Measurements from ENCODE around the gene CENATAC.

Gene CENATAC

DNA sequence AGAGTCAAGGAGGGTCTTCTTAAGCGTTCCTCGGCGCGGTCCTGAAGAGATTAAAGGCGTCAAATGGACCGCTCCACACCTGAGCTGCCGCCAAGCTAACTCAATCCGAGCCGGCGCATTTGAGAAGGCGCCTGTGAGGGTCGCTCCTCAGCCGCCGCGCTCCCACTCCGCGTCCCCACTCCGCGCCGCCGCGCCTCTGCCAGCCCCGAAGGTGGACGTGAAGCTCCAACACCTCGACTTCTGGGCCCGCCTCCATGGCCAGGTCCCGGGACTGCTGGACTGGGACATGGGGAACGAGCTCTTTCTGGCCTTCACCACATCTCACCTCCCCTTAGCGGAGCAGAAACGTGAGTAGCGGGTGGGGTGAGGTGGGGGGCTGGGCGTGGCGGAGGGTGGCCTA is 26.3 kb upstream of the CENATAC start, which contains the start of gene FOXR1:
FOXR1 (plus strand) TSS at position 116 of the 400 bp plus-strand sequence; CDS start at position 287, 171 bp downstream.
- ATAC-seq (ENCODE audit: low read depth), result no peak

DNA sequence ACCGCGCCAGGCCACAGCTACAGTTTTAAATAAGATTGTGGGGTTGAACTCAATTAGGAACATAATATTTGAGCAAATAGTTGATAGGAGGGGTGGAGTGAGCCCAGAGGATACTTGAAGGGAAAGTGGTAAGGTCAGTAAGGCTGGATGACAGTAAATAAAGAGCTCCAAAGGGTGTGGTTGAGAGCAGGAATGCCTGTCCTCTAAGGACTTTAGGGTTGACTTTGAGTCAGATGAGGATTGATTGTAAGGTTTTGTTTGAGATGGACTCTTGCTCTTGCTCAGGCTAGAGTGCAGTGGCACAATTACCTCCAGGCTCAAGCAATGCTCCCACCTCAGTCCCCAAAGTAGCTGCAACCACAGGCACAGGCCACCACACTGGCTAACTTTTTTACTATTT is 24.0 kb upstream of the CENATAC start:
- H3K27me3 ChIP-seq (ENCODE audit: insufficient read depth, poor library complexity, severe bottlenecking), result no peaks in the 10 kb centered on the region
- ATAC-seq (ENCODE audit: low read depth) (no peak), DNase-seq (ENCODE audit: low spot score) (no peak)
- H3K36me3 ChIP-seq (ENCODE audit: low read depth), result no peaks in the 10 kb centered on the region
- no peaks in the 10 kb centered on the region for H3K9me3 ChIP-seq (ENCODE audit: severe bottlenecking)
- H3K4me3 ChIP-seq (ENCODE audit: severe bottlenecking), result no peak overlapping the region
- no peaks in the 10 kb centered on the region for H3K4me1 ChIP-seq (ENCODE audit: insufficient read depth, poor library complexity, severe bottlenecking)
- no peak overlapping the region for H3K27ac ChIP-seq (ENCODE audit: poor library complexity, severe bottlenecking)
- TF ChIP-seq, protein P1, sequence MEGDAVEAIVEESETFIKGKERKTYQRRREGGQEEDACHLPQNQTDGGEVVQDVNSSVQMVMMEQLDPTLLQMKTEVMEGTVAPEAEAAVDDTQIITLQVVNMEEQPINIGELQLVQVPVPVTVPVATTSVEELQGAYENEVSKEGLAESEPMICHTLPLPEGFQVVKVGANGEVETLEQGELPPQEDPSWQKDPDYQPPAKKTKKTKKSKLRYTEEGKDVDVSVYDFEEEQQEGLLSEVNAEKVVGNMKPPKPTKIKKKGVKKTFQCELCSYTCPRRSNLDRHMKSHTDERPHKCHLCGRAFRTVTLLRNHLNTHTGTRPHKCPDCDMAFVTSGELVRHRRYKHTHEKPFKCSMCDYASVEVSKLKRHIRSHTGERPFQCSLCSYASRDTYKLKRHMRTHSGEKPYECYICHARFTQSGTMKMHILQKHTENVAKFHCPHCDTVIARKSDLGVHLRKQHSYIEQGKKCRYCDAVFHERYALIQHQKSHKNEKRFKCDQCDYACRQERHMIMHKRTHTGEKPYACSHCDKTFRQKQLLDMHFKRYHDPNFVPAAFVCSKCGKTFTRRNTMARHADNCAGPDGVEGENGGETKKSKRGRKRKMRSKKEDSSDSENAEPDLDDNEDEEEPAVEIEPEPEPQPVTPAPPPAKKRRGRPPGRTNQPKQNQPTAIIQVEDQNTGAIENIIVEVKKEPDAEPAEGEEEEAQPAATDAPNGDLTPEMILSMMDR (IDR thresholded peaks at IDR 0.05; ENCODE audit: poor library complexity, severe bottlenecking), result no peak

More for the DNA sequence above, 26.3 kb upstream of the CENATAC start, which contains the start of gene FOXR1:
- no peak within 1 kb of the TSS for H3K27ac ChIP-seq (ENCODE audit: poor library complexity, severe bottlenecking)
- H3K36me3 ChIP-seq (ENCODE audit: low read depth), result no peaks in the 10 kb centered on the region
- no peaks in the 10 kb centered on the region for H3K27me3 ChIP-seq (ENCODE audit: insufficient read depth, poor library complexity, severe bottlenecking)
- no peak within 1 kb of the TSS for H3K4me3 ChIP-seq (ENCODE audit: severe bottlenecking)
- TF ChIP-seq, protein P1 (IDR thresholded peaks at IDR 0.05; ENCODE audit: poor library complexity, severe bottlenecking), result no peak
- no peaks in the 10 kb centered on the region for H3K9me3 ChIP-seq (ENCODE audit: severe bottlenecking)
- no peaks in the 10 kb centered on the region for H3K4me1 ChIP-seq (ENCODE audit: insufficient read depth, poor library complexity, severe bottlenecking)
- DNase-seq (ENCODE audit: low spot score), result no peak

DNA sequence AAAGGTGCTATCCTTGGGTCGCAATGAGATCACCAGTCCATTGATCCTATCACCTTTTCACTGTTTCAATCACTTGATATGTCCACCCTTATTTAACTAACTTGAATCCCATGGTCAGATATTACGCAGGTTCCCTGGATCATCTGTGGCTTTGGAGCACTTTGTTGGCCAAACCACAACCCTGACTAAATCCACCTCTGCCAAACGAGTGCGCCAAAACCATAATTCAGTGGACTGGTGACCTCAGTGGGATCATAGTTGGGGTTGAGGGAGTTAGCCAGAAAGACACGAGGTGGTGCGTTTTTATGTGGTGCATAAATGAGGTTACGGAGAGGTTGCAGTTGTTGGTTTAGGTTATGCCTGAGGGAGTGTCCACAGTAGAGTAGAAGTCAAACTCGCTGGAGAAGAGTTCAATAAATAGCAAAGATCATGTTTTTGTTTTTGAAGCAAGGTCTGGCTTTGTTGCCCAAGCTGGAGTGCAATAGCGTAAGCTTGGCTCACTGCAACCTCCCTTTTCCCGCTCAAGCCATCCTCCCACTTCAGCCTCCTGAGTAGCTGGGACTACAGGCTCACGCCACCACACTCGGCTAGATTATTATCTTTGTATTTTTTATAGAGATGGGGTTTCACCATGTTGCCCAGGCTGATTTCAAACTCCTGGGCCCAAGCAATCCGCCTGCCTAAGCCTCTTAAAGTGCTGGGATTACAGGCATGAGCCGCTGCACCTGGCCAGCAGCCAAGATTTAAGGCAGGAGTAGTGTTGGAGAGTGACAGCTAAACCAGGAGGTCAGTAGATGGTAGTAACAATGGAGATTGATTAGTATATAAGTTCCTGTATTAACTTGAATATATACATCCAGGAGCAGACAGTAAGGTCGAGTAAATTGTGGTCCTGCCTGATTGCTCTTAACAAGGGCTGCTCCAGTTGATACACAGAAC is 21.9 kb upstream of the CENATAC start:
- Histone ChIP-seq H3K27me3 (ENCODE audit: insufficient read depth, poor library complexity, severe bottlenecking) (no peaks in the 10 kb centered on the region), H3K4me3 (ENCODE audit: severe bottlenecking) (no peak overlapping the region), H3K4me1 (ENCODE audit: insufficient read depth, poor library complexity, severe bottlenecking) (no peaks in the 10 kb centered on the region), H3K27ac (ENCODE audit: poor library complexity, severe bottlenecking) (no peak overlapping the region), H3K9me3 (ENCODE audit: severe bottlenecking) (no peaks in the 10 kb centered on the region), H3K36me3 (ENCODE audit: low read depth) (no peaks in the 10 kb centered on the region)
- TF ChIP-seq, protein P1 (IDR thresholded peaks at IDR 0.05; ENCODE audit: poor library complexity, severe bottlenecking), result no peak
- ATAC-seq (ENCODE audit: low read depth), result no peak
- no peak for DNase-seq (ENCODE audit: low spot score)

DNA sequence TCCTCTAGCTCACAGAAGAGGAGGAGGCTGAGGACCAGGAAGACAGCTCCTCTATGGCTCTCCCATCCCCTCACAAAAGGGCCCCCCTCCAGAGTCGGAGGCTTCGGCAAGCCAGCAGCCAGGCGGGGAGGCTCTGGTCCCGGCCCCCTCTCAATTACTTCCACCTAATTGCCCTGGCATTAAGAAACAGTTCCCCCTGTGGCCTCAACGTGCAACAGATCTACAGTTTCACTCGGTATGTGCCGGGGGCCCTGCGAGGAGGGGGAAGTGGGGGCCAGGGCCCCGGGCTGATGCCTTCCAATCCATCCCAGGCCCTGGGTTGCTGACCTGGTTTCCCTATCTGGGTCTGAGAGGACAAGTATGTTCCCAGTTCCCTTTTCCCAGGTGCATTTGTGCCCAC is 18.5 kb upstream of the CENATAC start:
- Histone ChIP-seq H3K36me3 (ENCODE audit: low read depth) (no peaks in the 10 kb centered on the region), H3K27ac (ENCODE audit: poor library complexity, severe bottlenecking) (no peak overlapping the region), H3K9me3 (ENCODE audit: severe bottlenecking) (no peaks in the 10 kb centered on the region), H3K4me1 (ENCODE audit: insufficient read depth, poor library complexity, severe bottlenecking) (no peaks in the 10 kb centered on the region), H3K4me3 (ENCODE audit: severe bottlenecking) (no peak overlapping the region), H3K27me3 (ENCODE audit: insufficient read depth, poor library complexity, severe bottlenecking) (no peaks in the 10 kb centered on the region)
- TF ChIP-seq, protein P1 (IDR thresholded peaks at IDR 0.05; ENCODE audit: poor library complexity, severe bottlenecking), result no peak
- DNase-seq (ENCODE audit: low spot score), result no peak
- no peak for ATAC-seq (ENCODE audit: low read depth)
